ENCODE data around the gene LRRFIP1. TPM values are rescaled to one million over a fixed set of nuclear protein-coding genes. Genes with fewer than 3 reads are reported as not detected.

LRRFIP1 gene
- total and polyA plus RNA-seq, 9 of the 15 experiments (the other 6 are each of a cell fraction or from before 2014, with no cell fraction given) = 13.1 to 45.2 (median 31.3) TPM

DNA sequence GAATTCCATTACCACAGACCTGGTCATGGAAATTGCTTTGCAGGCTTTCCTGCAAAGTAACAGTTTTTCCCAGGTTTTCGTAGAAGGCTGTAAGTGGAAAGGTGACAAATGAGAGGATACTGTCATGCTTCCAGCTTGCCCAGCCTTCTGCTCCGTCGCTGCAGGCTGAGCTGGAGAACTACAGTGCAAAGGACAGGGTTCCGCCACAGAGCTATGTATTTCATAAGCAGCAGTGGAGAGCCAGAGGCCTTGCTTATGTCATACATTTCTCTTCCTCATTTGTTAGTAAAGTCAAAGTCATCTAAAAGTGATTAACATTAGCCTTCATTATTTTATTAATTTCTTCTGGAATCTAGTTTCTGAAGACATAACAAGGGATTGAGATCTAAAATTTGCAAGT lies 98.3 kb downstream of the LRRFIP1 start (continued):
- TF ChIP-seq ZBTB34 (CRISPR knock-in tag; IDR thresholded peaks at IDR 0.05) = no peak
- no peak for TF ChIP-seq CBFB (CRISPR knock-in tag; IDR thresholded peaks at IDR 0.05)

DNA sequence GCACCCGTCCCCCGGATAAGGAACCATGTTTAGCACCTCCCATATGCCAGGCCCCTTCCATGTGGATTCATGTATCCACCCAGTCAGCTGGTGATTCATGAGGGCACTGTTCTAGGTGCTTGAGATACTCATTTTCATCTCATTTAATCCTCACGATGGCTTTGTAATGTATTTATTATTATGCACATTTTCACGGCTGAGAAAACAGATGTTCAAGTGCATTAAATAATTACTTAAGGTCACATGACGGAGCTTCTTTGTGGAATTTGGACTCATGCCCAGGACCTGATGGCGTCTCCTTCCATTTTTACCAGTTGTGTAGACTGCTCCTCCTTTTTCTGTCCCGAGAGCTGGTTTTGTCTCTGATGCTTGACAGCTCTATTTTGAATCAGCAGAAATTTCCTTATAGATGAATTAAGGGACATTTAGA lies 99.0 kb downstream of the LRRFIP1 start:
- ChIA-PET POLR2A (no interaction called here), CTCF (ENCODE audit: low intra/inter-chr PET ratio) (no interaction called here)
- no peak overlapping the region for H3K27ac ChIP-seq (ENCODE audit: extremely low read depth, low read depth, low read length)
- H3K4me3 ChIP-seq = no peak overlapping the region
- no peaks in the 10 kb centered on the region for H4K20me1 ChIP-seq (replicated peaks; ENCODE audit: control insufficient read depth, insufficient read depth, low read length)
- DNase-seq (ENCODE audit: extremely low read depth in 1 of 4, low spot score in 3 of 4) = no peak
- H3K9me3 ChIP-seq (replicated peaks; ENCODE audit: control insufficient read depth, insufficient read depth, low read depth, low read length) = no peaks in the 10 kb centered on the region
- peaks cover 2% of the 10 kb centered on the region for H3K9me1 ChIP-seq (ENCODE audit: control insufficient read depth, insufficient read depth, low read length)
- no peak for ATAC-seq
- no peak for FAIRE-seq
- intact Hi-C loops (cut with micrococcal nuclease) (no loop called here), in situ Hi-C loops (cut with MboI) (no loop called here)
- H3K36me3 ChIP-seq (ENCODE audit: control insufficient read depth, insufficient read depth, low read length) = 0 out of 3 replicates have a peak, but pooled peaks cover 2% of the 10 kb centered on the region
- H3K4me2 ChIP-seq (ENCODE audit: insufficient read depth, low read length) = no peak overlapping the region
- H3K79me2 ChIP-seq (ENCODE audit: control insufficient read depth, insufficient read depth, low read length) = no peaks in the 10 kb centered on the region; the same call in 2 of the 3 replicates
- H3K4me1 ChIP-seq (replicated peaks in 1 of 2; ENCODE audit: control insufficient read depth in 2 of 2, insufficient read depth in 2 of 2, low read length in 2 of 2) = peaks cover 3 to 5% of the 10 kb centered on the region in 2 experiments; a peak in 2 of 5 replicates
- no peak overlapping the region for H3K9ac ChIP-seq (ENCODE audit: insufficient read depth in 1 of 2, low read depth in 2 of 2, low read length in 2 of 2)
- no TSS peak for BruUV-seq (replicated peaks)
- 65% methylated on average over 7 of the region's 7 CpGs for WGBS (ENCODE audit: insufficient coverage, low coverage, missing lambda C conversion rate)
- H2AFZ ChIP-seq (ENCODE audit: low read depth, low read length) = no peak overlapping the region
- no peaks in the 10 kb centered on the region for H3K27me3 ChIP-seq (ENCODE audit: control insufficient read depth in 2 of 2, insufficient read depth in 2 of 2, low read length in 2 of 2)
- TF ChIP-seq, protein P1, sequence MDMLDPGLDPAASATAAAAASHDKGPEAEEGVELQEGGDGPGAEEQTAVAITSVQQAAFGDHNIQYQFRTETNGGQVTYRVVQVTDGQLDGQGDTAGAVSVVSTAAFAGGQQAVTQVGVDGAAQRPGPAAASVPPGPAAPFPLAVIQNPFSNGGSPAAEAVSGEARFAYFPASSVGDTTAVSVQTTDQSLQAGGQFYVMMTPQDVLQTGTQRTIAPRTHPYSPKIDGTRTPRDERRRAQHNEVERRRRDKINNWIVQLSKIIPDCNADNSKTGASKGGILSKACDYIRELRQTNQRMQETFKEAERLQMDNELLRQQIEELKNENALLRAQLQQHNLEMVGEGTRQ (CRISPR knock-in tag; IDR thresholded peaks at IDR 0.05) = no peak
- TF ChIP-seq HBP1 (CRISPR knock-in tag; IDR thresholded peaks at IDR 0.05) (no peak), CREB5 (CRISPR knock-in tag; IDR thresholded peaks at IDR 0.05) (no peak), CCAR2 (IDR thresholded peaks at IDR 0.05; ENCODE audit: low read depth, low read length) (no peak), ZBTB49 (CRISPR knock-in tag; IDR thresholded peaks at IDR 0.05; ENCODE audit: borderline replicate concordance) (no peak), ZNF592 (IDR thresholded peaks at IDR 0.05) (no peak)

All from K562 (cell line).